Adipocyte (in vitro differentiated cells): ENCODE results near the gene TCFL5.

Experiments
- DNase-seq: peaks from one replicate; pipeline ENCODE4 v3.0.0-alpha.2; 2015; ENCODE audit warnings: low read depth
- H3K27me3 ChIP-seq: replicated peaks from 2 replicates; pipeline ENCODE4 v1.7.0; 2013; ENCODE audit warnings: mild to moderate bottlenecking, low read length, moderate library complexity; ENCODE audit not compliant: control insufficient read depth, insufficient read depth
- H3K36me3 ChIP-seq: 2 replicates; pipeline ENCODE4 v1.7.0; 2013; ENCODE audit warnings: low read length, mild to moderate bottlenecking, moderate library complexity; ENCODE audit not compliant: control insufficient read depth, insufficient read depth, severe bottlenecking
- H3K4me1 ChIP-seq: 2 replicates; pipeline ENCODE4 v1.7.0; 2013; ENCODE audit warnings: mild to moderate bottlenecking, low read length, moderate library complexity; ENCODE audit not compliant: control insufficient read depth, insufficient read depth
- H3K4me3 ChIP-seq: 2 replicates; pipeline ENCODE4 v1.7.0; 2013; ENCODE audit warnings: mild to moderate bottlenecking, low read length, moderate library complexity
- H3K9ac ChIP-seq: 2 replicates; pipeline ENCODE4 v1.7.0; 2013; ENCODE audit warnings: mild to moderate bottlenecking, low read length, moderate library complexity
- H3K9me3 ChIP-seq: 2 replicates; pipeline ENCODE4 v1.7.0; 2013; ENCODE audit warnings: mild to moderate bottlenecking, low read length, moderate library complexity; ENCODE audit not compliant: control insufficient read depth

The TCFL5 gene

DNA sequence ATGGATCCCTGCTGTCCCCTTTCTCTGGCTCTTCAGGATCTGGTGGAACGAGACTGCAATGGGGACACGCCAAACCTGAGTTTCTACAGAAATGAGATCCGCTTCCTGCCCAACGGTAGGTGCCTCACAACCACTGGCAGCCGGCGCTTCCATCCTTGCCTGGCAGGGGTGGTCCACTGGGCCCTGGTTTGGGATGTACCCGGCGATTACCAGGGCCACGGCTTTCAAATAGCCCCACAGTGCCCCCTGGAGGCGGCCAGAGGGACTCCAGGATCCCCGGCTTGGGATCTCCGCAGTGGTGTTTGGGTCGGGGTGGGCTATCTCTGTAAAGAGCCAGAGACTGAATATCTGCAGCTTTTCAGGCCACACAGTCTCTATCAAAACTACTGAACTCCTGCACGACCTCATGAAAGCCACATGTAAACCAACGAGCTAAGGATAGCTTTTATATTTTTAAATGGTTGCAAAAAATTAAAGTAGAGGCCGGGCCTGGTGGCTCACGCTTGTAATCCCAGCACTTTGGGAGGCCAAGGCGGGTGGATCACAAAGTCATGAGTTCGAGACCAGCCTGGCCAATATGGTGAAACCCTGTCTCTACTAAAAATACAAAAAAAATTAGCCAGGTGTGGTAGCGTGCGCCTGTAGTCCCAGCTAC is 53.3 kb downstream of the TCFL5 start:
- Histone ChIP-seq H3K9me3 (no peaks in the 10 kb centered on the region), H3K9ac (no peak overlapping the region), H3K27me3 (no peaks in the 10 kb centered on the region), H3K4me1 (peaks cover 15% of the 10 kb centered on the region), H3K4me3 (no peak overlapping the region), H3K36me3 (peaks cover 56% of the 10 kb centered on the region)
- peak; percentile 85 for DNase-seq

GRCh38 chr20:62807444-62808210 is 54.0 kb downstream of the TCFL5 start:
- no peak for DNase-seq
- H3K4me1 ChIP-seq: peaks cover 15% of the 10 kb centered on the region
- H3K9ac ChIP-seq: peak overlapping the region; percentile 87
- H3K27me3 ChIP-seq: no peaks in the 10 kb centered on the region
- no peak overlapping the region for H3K4me3 ChIP-seq
- H3K36me3 ChIP-seq: peaks cover 53% of the 10 kb centered on the region
- no peaks in the 10 kb centered on the region for H3K9me3 ChIP-seq

- H3K4me3 ChIP-seq: peak overlapping the region; percentile 88
- H3K36me3 ChIP-seq: peaks cover 42% of the 10 kb centered on the region
- H3K27me3 ChIP-seq: no peaks in the 10 kb centered on the region
- DNase-seq: no peak
- peaks cover 15% of the 10 kb centered on the region for H3K4me1 ChIP-seq
- H3K9ac ChIP-seq: peak overlapping the region; percentile 87
- H3K9me3 ChIP-seq: no peaks in the 10 kb centered on the region
Measured at GRCh38 chr20:62806383-62807050, 55.1 kb downstream of the TCFL5 start.

GRCh38 chr20:62805711-62806382 is 55.8 kb downstream of the TCFL5 start:
- Histone ChIP-seq H3K36me3 (peaks cover 41% of the 10 kb centered on the region), H3K9me3 (no peaks in the 10 kb centered on the region), H3K27me3 (no peaks in the 10 kb centered on the region), H3K4me1 (peaks cover 15% of the 10 kb centered on the region), H3K4me3 (peak overlapping the region; percentile 88), H3K9ac (peak overlapping the region; percentile 87)
- DNase-seq: peak; percentile 24

DNA sequence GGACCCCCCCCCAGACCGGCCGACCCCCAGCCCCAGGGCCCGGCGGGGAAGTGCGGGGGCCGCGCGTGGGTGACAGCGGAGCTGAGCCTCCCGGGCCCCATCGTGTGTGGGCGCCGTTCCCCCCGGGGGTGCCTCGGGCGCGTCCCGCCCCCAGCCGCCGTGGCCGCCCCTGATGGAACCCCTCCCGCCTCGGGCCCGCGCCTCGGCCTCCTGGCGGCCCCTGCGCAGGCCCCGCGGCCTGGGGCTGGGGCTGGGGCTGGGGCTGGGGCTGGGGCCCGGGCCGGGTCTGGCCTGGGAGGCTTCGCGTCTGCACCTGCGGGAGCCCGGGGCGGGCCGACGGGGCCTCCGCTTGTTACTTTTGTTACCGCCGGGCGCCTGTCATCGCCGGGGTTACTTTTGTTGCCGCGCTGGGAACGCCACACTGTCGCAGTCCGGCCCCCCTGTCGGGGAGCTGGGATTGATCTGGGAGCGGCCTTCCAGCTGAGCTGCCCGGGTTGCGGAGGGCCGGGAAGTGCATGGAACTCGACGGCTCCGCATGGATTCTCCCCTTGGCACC is 56.4 kb downstream of the TCFL5 start:
- peak overlapping the region; percentile 88 for H3K4me3 ChIP-seq
- no peaks in the 10 kb centered on the region for H3K27me3 ChIP-seq
- no peaks in the 10 kb centered on the region for H3K9me3 ChIP-seq
- H3K9ac ChIP-seq: peak overlapping the region; percentile 87
- H3K4me1 ChIP-seq: peaks cover 15% of the 10 kb centered on the region
- peaks cover 41% of the 10 kb centered on the region for H3K36me3 ChIP-seq
- peak; percentile 60 for DNase-seq

DNA sequence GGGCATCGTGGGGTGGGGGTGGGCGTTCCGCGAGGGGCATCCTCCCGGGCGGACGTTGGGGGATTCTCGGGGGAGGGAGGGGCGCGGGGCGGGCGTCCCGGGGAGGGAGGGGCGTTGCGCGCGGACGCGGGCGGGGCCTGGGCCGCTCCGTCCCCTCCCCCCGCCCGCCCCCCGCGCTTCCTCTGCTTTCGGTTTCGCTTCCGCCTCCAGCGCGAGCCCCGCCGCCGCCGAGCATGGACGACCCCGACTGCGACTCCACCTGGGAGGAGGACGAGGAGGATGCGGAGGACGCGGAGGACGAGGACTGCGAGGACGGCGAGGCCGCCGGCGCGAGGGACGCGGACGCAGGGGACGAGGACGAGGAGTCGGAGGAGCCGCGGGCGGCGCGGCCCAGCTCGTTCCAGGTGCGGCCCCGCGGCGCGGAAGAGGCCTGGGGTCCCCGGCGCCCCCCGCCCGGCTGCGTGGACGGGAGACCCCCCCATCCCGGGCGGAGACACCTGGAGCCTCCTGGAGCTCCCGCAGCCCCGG is 56.9 kb downstream of the TCFL5 start, which contains the start of gene OGFR:
TSS of gene OGFR (plus strand) at position 209 of the 528 bp plus-strand sequence. CDS start at position 234, 25 bp downstream.
- peak within 1 kb of the TSS; percentile 87 for H3K9ac ChIP-seq
- no peaks in the 10 kb centered on the region for H3K27me3 ChIP-seq
- DNase-seq: peak; percentile 89
- peaks cover 41% of the 10 kb centered on the region for H3K36me3 ChIP-seq
- H3K4me1 ChIP-seq: peaks cover 15% of the 10 kb centered on the region
- no peaks in the 10 kb centered on the region for H3K9me3 ChIP-seq
- peak within 1 kb of the TSS; percentile 88 for H3K4me3 ChIP-seq

DNA sequence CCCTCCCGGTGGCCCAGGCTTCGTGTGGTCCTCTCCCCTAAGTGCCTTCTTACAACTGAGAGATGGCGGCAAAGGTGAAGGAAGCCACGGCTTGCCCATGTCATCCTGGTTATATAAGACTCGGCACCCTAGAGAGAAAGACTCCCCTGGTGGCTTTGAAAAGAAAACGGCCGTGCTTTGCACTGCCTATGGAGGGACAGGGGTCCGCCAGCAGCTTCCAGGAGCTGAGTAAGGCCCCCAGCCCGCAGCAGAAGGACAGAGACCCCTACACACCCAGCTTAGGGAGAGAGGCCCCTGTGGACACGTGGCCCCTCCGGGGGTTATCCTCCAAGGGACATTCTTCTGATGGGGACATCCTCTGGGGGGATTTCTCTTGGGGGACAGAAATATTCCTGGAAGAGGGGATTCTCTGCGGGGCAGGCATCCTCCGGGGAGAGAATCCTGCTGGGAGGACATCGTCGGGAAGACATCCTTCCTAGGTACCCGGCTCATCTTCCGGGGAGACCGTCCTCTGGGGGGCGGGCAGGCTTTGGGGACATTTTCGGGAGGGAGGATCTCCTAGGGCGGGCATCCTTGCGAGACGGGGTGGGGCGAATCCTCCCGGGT is 57.5 kb downstream of the TCFL5 start:
- H3K9me3 ChIP-seq: no peaks in the 10 kb centered on the region
- H3K4me1 ChIP-seq: peaks cover 15% of the 10 kb centered on the region
- H3K9ac ChIP-seq: peak overlapping the region; percentile 54
- peak; percentile 14 for DNase-seq
- H3K27me3 ChIP-seq: no peaks in the 10 kb centered on the region
- peaks cover 41% of the 10 kb centered on the region for H3K36me3 ChIP-seq
- peak overlapping the region; percentile 64 for H3K4me3 ChIP-seq

DNA sequence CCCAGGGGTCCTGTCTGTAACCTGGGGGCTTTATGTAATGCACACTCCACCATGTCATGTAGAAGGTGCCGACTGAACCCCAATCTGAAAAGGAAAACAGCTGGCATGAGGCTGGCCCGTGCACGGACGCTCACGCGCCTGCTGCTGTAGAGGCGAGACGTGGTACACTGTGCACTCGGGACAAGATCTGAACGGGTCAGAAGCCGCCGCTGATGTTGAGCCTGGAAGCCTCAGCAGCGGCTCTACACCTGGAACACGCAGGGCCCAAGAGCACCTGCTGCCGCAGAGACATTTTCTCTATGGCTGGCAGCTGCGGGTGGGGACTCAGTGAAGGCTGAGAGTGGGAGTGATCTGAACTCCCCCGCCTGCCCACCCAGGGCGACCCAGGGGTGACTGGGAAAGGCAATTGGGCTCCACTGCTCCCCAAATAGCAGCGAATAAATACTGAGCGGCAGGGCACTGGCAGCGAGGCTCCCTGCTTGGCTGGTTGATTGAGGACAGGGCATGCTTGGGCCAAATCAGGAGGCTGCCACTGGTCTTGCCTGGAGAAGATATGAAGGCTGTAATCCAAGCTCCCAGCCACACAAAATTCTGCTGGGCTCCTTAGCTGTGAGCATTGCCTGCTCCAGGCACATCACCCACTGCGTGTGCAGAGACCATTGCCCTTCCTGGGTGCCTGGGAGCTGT is 59.5 kb downstream of the TCFL5 start:
- Histone ChIP-seq H3K4me1 (peaks cover 24% of the 10 kb centered on the region), H3K36me3 (peaks cover 34% of the 10 kb centered on the region), H3K4me3 (no peak overlapping the region), H3K27me3 (no peaks in the 10 kb centered on the region), H3K9me3 (no peaks in the 10 kb centered on the region), H3K9ac (no peak overlapping the region)
- DNase-seq: no peak

DNA sequence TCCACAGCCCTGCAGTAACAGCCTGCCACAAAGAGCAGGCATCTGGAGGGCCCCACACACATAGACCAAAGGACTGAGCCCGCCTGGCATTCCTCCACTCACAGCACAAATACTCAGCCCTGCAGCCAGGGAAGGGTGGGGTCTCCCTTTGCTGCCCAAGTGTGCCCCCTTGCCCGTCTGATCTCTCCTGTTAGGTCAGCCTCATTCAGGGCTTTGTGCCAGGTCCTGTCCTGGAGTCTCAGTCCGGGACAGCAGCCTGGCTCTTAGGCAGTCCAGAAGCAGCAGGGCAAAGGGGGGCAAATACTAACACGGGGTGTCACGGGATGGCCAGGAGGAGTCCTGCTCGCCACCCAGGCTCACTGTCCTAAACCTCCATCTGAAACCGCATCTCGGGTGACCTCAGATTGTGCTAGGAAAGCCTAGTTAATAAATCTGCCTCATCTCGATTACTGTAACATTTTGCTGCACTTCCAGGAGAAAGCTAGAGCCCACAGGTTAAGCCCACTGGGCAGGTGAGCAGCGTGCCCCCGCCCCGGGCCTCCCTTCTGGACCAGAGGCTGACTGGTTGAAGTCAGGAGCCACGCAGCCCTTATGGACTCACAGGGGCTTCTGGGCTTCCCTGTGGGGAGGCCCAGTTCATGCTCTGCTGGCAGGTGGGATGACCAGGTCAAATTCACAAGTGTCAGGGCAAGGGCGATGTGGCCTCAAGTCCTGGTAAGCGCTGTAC is 60.2 kb downstream of the TCFL5 start:
- Histone ChIP-seq H3K9me3 (no peaks in the 10 kb centered on the region), H3K9ac (no peak overlapping the region), H3K4me1 (peaks cover 20% of the 10 kb centered on the region), H3K27me3 (no peaks in the 10 kb centered on the region), H3K36me3 (peaks cover 32% of the 10 kb centered on the region), H3K4me3 (no peak overlapping the region)
- no peak for DNase-seq
